ENCODE data around the gene ATAD3C. TPM values are rescaled to one million over a fixed set of nuclear protein-coding genes. Genes with fewer than 3 reads are reported as not detected.

Gene ATAD3C
- total and polyA plus RNA-seq, 2 of the 4 experiments (the other 2 are of a cell fraction) = not detected

DNA sequence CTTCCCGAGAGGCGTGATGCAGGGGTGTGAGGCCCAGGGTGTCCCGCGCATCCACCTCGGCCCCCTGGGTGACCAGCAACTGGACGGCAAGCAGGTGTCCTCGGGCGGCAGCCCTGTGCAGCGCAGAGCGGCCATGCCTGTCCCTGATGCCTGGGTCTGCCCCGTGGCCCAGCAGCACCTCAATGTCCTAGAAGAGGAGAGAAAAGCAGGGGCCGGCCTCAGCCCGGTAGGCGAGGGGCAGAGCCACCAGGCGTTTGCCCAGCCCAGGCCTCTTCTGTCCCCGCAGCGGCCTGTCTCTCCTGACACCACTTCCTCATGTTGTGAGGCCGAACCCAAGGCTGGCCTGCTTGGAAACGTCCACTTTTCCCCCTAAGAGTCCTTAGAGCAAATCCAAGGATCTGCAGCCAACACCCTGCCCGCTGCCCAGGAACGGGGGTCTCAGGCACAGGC, 30.1 kb upstream of the ATAD3C start (continued):
- TF ChIP-seq, protein P1, sequence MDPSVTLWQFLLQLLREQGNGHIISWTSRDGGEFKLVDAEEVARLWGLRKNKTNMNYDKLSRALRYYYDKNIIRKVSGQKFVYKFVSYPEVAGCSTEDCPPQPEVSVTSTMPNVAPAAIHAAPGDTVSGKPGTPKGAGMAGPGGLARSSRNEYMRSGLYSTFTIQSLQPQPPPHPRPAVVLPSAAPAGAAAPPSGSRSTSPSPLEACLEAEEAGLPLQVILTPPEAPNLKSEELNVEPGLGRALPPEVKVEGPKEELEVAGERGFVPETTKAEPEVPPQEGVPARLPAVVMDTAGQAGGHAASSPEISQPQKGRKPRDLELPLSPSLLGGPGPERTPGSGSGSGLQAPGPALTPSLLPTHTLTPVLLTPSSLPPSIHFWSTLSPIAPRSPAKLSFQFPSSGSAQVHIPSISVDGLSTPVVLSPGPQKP (IDR thresholded peaks at IDR 0.05; ENCODE audit: borderline replicate concordance, low read depth, low read length) = no peak

DNA sequence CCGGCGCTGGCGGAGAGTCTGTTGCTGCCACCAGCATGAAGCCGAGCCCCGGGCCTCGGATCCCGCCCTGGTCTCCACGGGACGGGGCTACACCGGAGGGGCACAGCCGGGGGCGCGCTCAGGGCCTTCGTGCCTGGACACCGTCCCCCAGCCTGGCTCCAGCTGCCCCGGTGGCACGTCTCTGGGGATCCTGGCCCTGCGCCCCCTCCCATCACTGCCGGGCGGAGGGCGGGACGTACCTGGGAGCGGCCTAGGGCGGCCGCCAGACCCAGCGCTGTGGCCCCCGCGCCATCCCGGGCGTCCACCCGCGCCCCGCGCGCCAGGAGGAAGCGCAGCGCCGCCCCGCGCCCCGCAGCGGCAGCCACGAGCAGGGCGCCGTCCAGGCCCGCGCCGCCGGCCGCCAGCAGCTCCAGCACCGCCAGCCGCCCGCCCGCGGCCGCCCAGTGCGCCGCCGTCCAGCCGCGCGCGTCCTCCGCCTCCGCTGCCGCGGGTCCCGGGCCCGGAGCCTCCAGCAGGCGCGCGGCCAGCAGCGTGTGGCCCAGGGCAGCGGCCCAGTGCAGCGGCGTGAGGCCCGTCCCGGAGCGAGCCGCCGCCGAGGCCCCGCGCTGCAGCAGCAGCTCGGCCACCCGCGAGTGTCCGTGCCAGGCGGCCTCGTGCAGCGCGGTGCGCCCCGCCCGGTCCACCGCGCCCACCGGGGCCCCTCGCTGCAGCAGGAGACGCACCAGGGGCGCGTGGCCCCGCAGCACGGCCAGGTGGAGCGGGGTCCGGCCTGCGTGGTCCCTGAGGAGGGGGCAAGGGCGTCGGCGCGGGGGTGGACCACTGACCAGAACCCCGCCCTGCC, 29.5 kb upstream of the ATAD3C start:
- POLR2A ChIA-PET (ENCODE audit: unreplicated experiment) = no interaction called here
- H3K9ac ChIP-seq (ENCODE audit: low read depth, low read length) = no peak overlapping the region
- H3K9me3 ChIP-seq (ENCODE audit: control insufficient read depth, insufficient read depth, low read length) = no peaks in the 10 kb centered on the region
- H3K18ac ChIP-seq (ENCODE audit: low read depth, low read length) = no peak overlapping the region
- DNase-seq = no peak
- no peaks in the 10 kb centered on the region for H3K9me1 ChIP-seq (ENCODE audit: insufficient read depth, low read length)
- H3K4me3 ChIP-seq (ENCODE audit: insufficient read depth, low read depth, low read length) = no peak overlapping the region
- in situ Hi-C loops (cut with MboI; ENCODE audit: low sequenced_read_pairs) (no loop called here), intact Hi-C loops (cut with micrococcal nuclease) (no loop called here), dilution Hi-C loops (cut with HindIII; ENCODE audit: low sequenced_read_pairs, unreplicated experiment) (no loop called here)
- H3K4me1 ChIP-seq (ENCODE audit: control insufficient read depth, insufficient read depth, low read length) = peaks cover 3% of the 10 kb centered on the region; the same call in 1 of the 2 replicates
- H3K4me2 ChIP-seq (ENCODE audit: low read depth, low read length) = no peak overlapping the region
- no TSS peak for BruUV-seq (replicated peaks)
- no peak overlapping the region for H4K5ac ChIP-seq (ENCODE audit: low read depth, low read length)
- H4K20me1 ChIP-seq (ENCODE audit: insufficient read depth, low read length) = no peaks in the 10 kb centered on the region
- no peak overlapping the region for H2BK20ac ChIP-seq (ENCODE audit: low read depth, low read length)
- WGBS, 2 experiments (ENCODE audit: extremely low coverage in 2 of 2, insufficient read length in 1 of 2) = 27% methylated on average over 67 of the region's 112 CpGs; no CpG with 5 or more reads in 1 of the 2 experiments
- no peak overlapping the region for H3K27ac ChIP-seq (ENCODE audit: insufficient read depth, low read length)
- TF ChIP-seq MXI1 (IDR thresholded peaks at IDR 0.05; ENCODE audit: borderline replicate concordance, low read depth, low read length) = no peak
- no peak for TF ChIP-seq MAFK (IDR thresholded peaks at IDR 0.05; ENCODE audit: low read depth, low read length)
- no peak for TF ChIP-seq RAD21 (IDR thresholded peaks at IDR 0.05; ENCODE audit: low read length)
- TF ChIP-seq SMC3 (IDR thresholded peaks at IDR 0.05; ENCODE audit: low read depth, low read length) = no peak
- TF ChIP-seq, protein P1 (IDR thresholded peaks at IDR 0.05; ENCODE audit: borderline replicate concordance, low read depth, low read length) = no peak
- TF ChIP-seq FOS (IDR thresholded peaks at IDR 0.05; ENCODE audit: low read depth, low read length) = no peak
- TF ChIP-seq, protein P2, sequence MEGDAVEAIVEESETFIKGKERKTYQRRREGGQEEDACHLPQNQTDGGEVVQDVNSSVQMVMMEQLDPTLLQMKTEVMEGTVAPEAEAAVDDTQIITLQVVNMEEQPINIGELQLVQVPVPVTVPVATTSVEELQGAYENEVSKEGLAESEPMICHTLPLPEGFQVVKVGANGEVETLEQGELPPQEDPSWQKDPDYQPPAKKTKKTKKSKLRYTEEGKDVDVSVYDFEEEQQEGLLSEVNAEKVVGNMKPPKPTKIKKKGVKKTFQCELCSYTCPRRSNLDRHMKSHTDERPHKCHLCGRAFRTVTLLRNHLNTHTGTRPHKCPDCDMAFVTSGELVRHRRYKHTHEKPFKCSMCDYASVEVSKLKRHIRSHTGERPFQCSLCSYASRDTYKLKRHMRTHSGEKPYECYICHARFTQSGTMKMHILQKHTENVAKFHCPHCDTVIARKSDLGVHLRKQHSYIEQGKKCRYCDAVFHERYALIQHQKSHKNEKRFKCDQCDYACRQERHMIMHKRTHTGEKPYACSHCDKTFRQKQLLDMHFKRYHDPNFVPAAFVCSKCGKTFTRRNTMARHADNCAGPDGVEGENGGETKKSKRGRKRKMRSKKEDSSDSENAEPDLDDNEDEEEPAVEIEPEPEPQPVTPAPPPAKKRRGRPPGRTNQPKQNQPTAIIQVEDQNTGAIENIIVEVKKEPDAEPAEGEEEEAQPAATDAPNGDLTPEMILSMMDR (conservative IDR thresholded peaks at IDR 0.05; ENCODE audit: low read depth, low read length) = no peak
- H3K36me3 ChIP-seq (ENCODE audit: control insufficient read depth, insufficient read depth, low read length) = no peaks in the 10 kb centered on the region
- H4K91ac ChIP-seq (ENCODE audit: insufficient read depth, low read depth, low read length) = no peak overlapping the region
- peak overlapping the region; percentile 86 for H2AFZ ChIP-seq (replicated peaks; ENCODE audit: low read length, poor library complexity)
- no peak overlapping the region for H3K4ac ChIP-seq (ENCODE audit: low read depth, low read length)
- CTCF ChIA-PET = no interaction called here
- H3K56ac ChIP-seq (ENCODE audit: extremely low read depth, insufficient read depth, low read length) = no peak overlapping the region
- no peaks in the 10 kb centered on the region for H3K27me3 ChIP-seq (ENCODE audit: control insufficient read depth, insufficient read depth, low read length)
- no peak overlapping the region for H2BK120ac ChIP-seq (ENCODE audit: low read depth, low read length)
- peak; percentile 64 for ATAC-seq (ENCODE audit: low read depth)
- no peak overlapping the region for H2BK15ac ChIP-seq (ENCODE audit: low read depth, low read length)
- H3K23ac ChIP-seq (ENCODE audit: low read depth, low read length) = no peak overlapping the region
- H3K14ac ChIP-seq (replicated peaks; ENCODE audit: low read depth, low read length) = no peak overlapping the region
- H2AK9ac ChIP-seq (replicated peaks; ENCODE audit: low read depth, low read length, poor library complexity) = no peak overlapping the region
- no peak overlapping the region for H4K8ac ChIP-seq (ENCODE audit: low read depth in 2 of 2, low read length in 2 of 2)
- H3K79me1 ChIP-seq (ENCODE audit: low read depth in 1 of 2, low read length in 2 of 2) = no peaks in the 10 kb centered on the region
- no peak overlapping the region for H2BK5ac ChIP-seq (ENCODE audit: low read depth, low read length, poor library complexity, severe bottlenecking)
- no peak overlapping the region for H2AK5ac ChIP-seq (ENCODE audit: low read depth, low read length)
